Hepatocyte (in vitro differentiated cells): Measurements from ENCODE around the gene ZNF576. TPM values are rescaled to one million over a fixed set of nuclear protein-coding genes. Genes with fewer than 3 reads are reported as not detected.

Experiments used
- DNase-seq: peaks from one replicate; pipeline ENCODE4 v3.0.0-alpha.2; 2016; ENCODE audit warnings: low spot score
- H2AFZ ChIP-seq: fragments of 200-600 bp; sonication (generic); 2 replicates; pipeline ENCODE4 v1.6.0; 2016; ENCODE audit warnings: antibody characterized with exemption, mild to moderate bottlenecking
- H3K27ac ChIP-seq: fragments of 200-600 bp; sonication (generic); 2 replicates; pipeline ENCODE4 v1.5.1; 2016; ENCODE audit warnings: mild to moderate bottlenecking
- H3K27me3 ChIP-seq: fragments of 200-600 bp; sonication (generic); 2 replicates; pipeline ENCODE4 v1.6.1; 2016
- H3K36me3 ChIP-seq: fragments of 200-600 bp; sonication (generic); replicated peaks from 2 replicates; pipeline ENCODE4 v1.5.1; 2016; ENCODE audit warnings: low read depth; ENCODE audit not compliant: insufficient read depth
- H3K4me1 ChIP-seq: fragments of 200-600 bp; sonication (generic); 2 replicates; pipeline ENCODE4 v1.5.1; 2016; ENCODE audit warnings: mild to moderate bottlenecking, moderate library complexity; ENCODE audit not compliant: insufficient read depth
- H3K4me2 ChIP-seq: fragments of 200-600 bp; sonication (generic); 2 replicates; pipeline ENCODE4 v1.6.0; 2016
- H3K4me3 ChIP-seq: fragments of 200-600 bp; sonication (generic); 2 replicates; pipeline ENCODE4 v1.5.1; 2016; ENCODE audit warnings: mild to moderate bottlenecking
- H3K79me2 ChIP-seq: fragments of 200-600 bp; sonication (generic); 2 replicates; pipeline ENCODE4 v1.6.0; 2017; ENCODE audit warnings: mild to moderate bottlenecking
- H3K9me2 ChIP-seq: fragments of 200-600 bp; sonication (generic); replicated peaks from 2 replicates; pipeline ENCODE4 v1.6.0; 2017; ENCODE audit warnings: mild to moderate bottlenecking; ENCODE audit not compliant: insufficient read depth
- H3K9me3 ChIP-seq: fragments of 200-600 bp; sonication (generic); 2 replicates; pipeline ENCODE4 v1.5.1; 2016; ENCODE audit warnings: low read depth, mild to moderate bottlenecking
- H4K20me1 ChIP-seq: fragments of 200-600 bp; sonication (generic); 2 replicates; pipeline ENCODE4 v1.6.0; 2016; ENCODE audit warnings: mild to moderate bottlenecking; ENCODE audit not compliant: insufficient read depth, poor library complexity, severe bottlenecking
- CTCF ChIP-seq: fragments of 200-600 bp; sonication (generic); IDR thresholded peaks from 2 replicates; pipeline ENCODE4 v1.5.1; 2016; ENCODE audit warnings: antibody characterized with exemption, mild to moderate bottlenecking; ENCODE audit not compliant: poor library complexity
- EZH2 ChIP-seq: fragments of 200-600 bp; sonication (generic); IDR thresholded peaks from 2 replicates; pipeline ENCODE4 v1.6.1; 2016; ENCODE audit warnings: antibody characterized with exemption, mild to moderate bottlenecking, borderline replicate concordance
- EZH2phosphoT487 ChIP-seq: fragments of 200-600 bp; sonication (generic); IDR thresholded peaks from one replicate; pipeline ENCODE4 v1.6.1; 2018; ENCODE audit warnings: antibody characterized with exemption, mild to moderate bottlenecking, low read depth, moderate library complexity; ENCODE audit not compliant: unreplicated experiment, severe bottlenecking
- WGBS: methylation state at CpG from one replicate; pipeline ENCODE4 v1.1.6; 2016; ENCODE audit warnings: low lambda C conversion rate; ENCODE audit errors: missing lambda C conversion rate; 5-methylcytosine and 5-hydroxymethylcytosine counted together
- polyA plus RNA-seq: library from polyadenylated mRNA; unstranded; fragments of >200 nt; fragmentation: Nextera tagmentation; extraction: Ambion mirVana; gene quantifications from 2 replicates; pipeline ENCODE4 v1.2.1, GENCODE V29; 2016
- total RNA-seq: library from RNA; depleted of rRNA; stranded (reverse); fragments of >200 nt; gene quantifications from 2 replicates; pipeline ENCODE4 v1.2.3, GENCODE V29; 2014

The ZNF576 gene
- total and polyA plus RNA-seq, 2 experiments from 2014 or later: 16.1 to 16.2 TPM

GRCh38 chr19:43636121-43636683 lies 39.8 kb downstream of the ZNF576 start:
- no peaks in the 10 kb centered on the region for H3K79me2 ChIP-seq
- no peaks in the 10 kb centered on the region for H3K27me3 ChIP-seq
- no peak for TF ChIP-seq EZH2phosphoT487
- TF ChIP-seq CTCF: no peak
- no peak for TF ChIP-seq EZH2
- H3K4me3 ChIP-seq: no peak overlapping the region
- H3K9me3 ChIP-seq: no peaks in the 10 kb centered on the region
- H2AFZ ChIP-seq: no peak overlapping the region
- no peaks in the 10 kb centered on the region for H3K9me2 ChIP-seq
- DNase-seq: no peak
- no peaks in the 10 kb centered on the region for H3K36me3 ChIP-seq
- H3K27ac ChIP-seq: no peak overlapping the region
- no peak overlapping the region for H3K4me2 ChIP-seq
- 83% methylated on average over 14 of the region's 14 CpGs for WGBS
- H4K20me1 ChIP-seq: no peaks in the 10 kb centered on the region
- H3K4me1 ChIP-seq: peaks cover 26% of the 10 kb centered on the region

GRCh38 chr19:43638214-43638994 lies 42.0 kb downstream of the ZNF576 start:
- Histone ChIP-seq H3K79me2 (no peaks in the 10 kb centered on the region), H3K4me1 (peaks cover 26% of the 10 kb centered on the region), H3K4me2 (peak overlapping the region; percentile 85), H3K27me3 (no peaks in the 10 kb centered on the region), H3K4me3 (no peak overlapping the region), H4K20me1 (no peaks in the 10 kb centered on the region), H3K36me3 (no peaks in the 10 kb centered on the region), H2AFZ (no peak overlapping the region), H3K9me2 (no peaks in the 10 kb centered on the region), H3K9me3 (no peaks in the 10 kb centered on the region), H3K27ac (no peak overlapping the region)
- 81% methylated on average over 13 of the region's 13 CpGs for WGBS
- no peak for TF ChIP-seq EZH2
- DNase-seq: no peak

- DNase-seq: no peak
- Histone ChIP-seq H3K4me1 (peaks cover 26% of the 10 kb centered on the region), H3K9me3 (no peaks in the 10 kb centered on the region), H3K4me2 (peak overlapping the region; percentile 85), H3K27ac (no peak overlapping the region), H3K79me2 (no peaks in the 10 kb centered on the region), H3K4me3 (peak overlapping the region; percentile 26), H2AFZ (no peak overlapping the region), H3K36me3 (no peaks in the 10 kb centered on the region), H3K27me3 (no peaks in the 10 kb centered on the region), H4K20me1 (no peaks in the 10 kb centered on the region), H3K9me2 (no peaks in the 10 kb centered on the region)
- WGBS: 11% methylated on average over 13 of the region's 18 CpGs
- TF ChIP-seq EZH2phosphoT487 (no peak), EZH2 (no peak), CTCF (no peak)
These were observed 42.7 kb downstream of the ZNF576 start for GRCh38 chr19:43638995-43639518.
